Activated CD4-positive, alpha-beta T cell treated with anti-CD3 and anti-CD28 coated beads for 36 hours (primary cell): Measurements from ENCODE around the gene SPTBN4. TPM values are rescaled to one million over a fixed set of nuclear protein-coding genes. Genes with fewer than 3 reads are reported as not detected.
"Not testable (repeated sequence)": the region's sequence is repeated elsewhere in the genome, so short reads cannot be mapped to it uniquely, and the experiment has no call there.

Experiments
- ATAC-seq: fragments of 200-7000 bp; cut with Tn5 transposase; one replicate; pipeline ENCODE4 v1.10.0; 2021; ENCODE audit warnings: mild to moderate bottlenecking, moderate library complexity
- CTCF ChIA-PET: fragments of 350-600 bp; sonication (Branson Sonifier 250); formaldehyde crosslinking; loops from one replicate; lab custom pipeline; 2021; ENCODE audit warnings: antibody characterized with exemption; lab: Charles Lee
- POLR2A ChIA-PET: fragments of 350-600 bp; sonication (Branson Sonifier 250); formaldehyde crosslinking; loops from one replicate; lab custom pipeline; 2021; ENCODE audit warnings: antibody characterized with exemption, inconsistent platforms; lab: Charles Lee
- DNase-seq: peaks from one replicate; pipeline ENCODE4 v3.0.0-alpha.2; 2020
- H3K27ac Mint-ChIP-seq: one replicate; pipeline ENCODE4 v1.8.0; 2021; ENCODE audit warnings: mixed read lengths
- H3K27me3 Mint-ChIP-seq: one replicate; pipeline ENCODE4 v1.8.0; 2021; ENCODE audit warnings: mixed read lengths
- H3K36me3 Mint-ChIP-seq: one replicate; pipeline ENCODE4 v1.8.0; 2021; ENCODE audit warnings: low read depth, mixed read lengths
- H3K4me1 Mint-ChIP-seq: one replicate; pipeline ENCODE4 v1.8.0; 2021; ENCODE audit warnings: mixed read lengths
- H3K4me3 Mint-ChIP-seq: one replicate; pipeline ENCODE4 v1.8.0; 2021; ENCODE audit warnings: mild to moderate bottlenecking, moderate library complexity, mixed read lengths
- H3K9me3 Mint-ChIP-seq: one replicate; pipeline ENCODE4 v1.8.0; 2021; ENCODE audit warnings: low read depth, mixed read lengths
- intact Hi-C, 2 experiments: fragments of 100-400 bp; cut with DNase I in 1 of 2; cut with micrococcal nuclease in 1 of 2; formaldehyde crosslinking; loops; one replicate each; pipeline versions ENCODE4 v1.14.2 to v1.15.1; 2022 to 2024; cut with DNase I, micrococcal nuclease
- total RNA-seq, 2 experiments: library from RNA; stranded (reverse); gene quantifications; one replicate each; pipeline ENCODE4 v1.2.3, GENCODE V29; 2021

Gene SPTBN4
- total RNA-seq, 2 experiments from 2014 or later, result 2.4 to 2.5 TPM

GRCh38 chr19:40464059-40465024 is 2.5 kb upstream of the SPTBN4 start:
- peak overlapping the region; percentile 77 for H3K4me3 Mint-ChIP-seq
- peak; percentile 85 for DNase-seq
- H3K36me3 Mint-ChIP-seq, result peaks cover 4% of the 10 kb centered on the region
- intact Hi-C loops, result loop anchor here (1.0 to 10.0 kb wide), 13 partner anchors 20 to 334 kb away; partner anchors contain the start of genes SERTAD3 (in 2 of the 2), ACTMAP (in 1 of the 2), C19orf47 (in 1 of the 2) and COQ8B (in 1 of the 2)
- peak overlapping the region; percentile 83 for H3K27ac Mint-ChIP-seq
- no peak for ATAC-seq
- H3K9me3 Mint-ChIP-seq, result no peaks in the 10 kb centered on the region
- CTCF ChIA-PET, result interaction anchor here (0.7 to 3.2 kb wide), 30 partner anchors 10 to 843 kb away, joined by 3 to 21 read pairs (median 5); partner anchors contain the start of genes AKT2, SERTAD1 and SERTAD3
- POLR2A ChIA-PET, result interaction anchor here (0.6 to 0.9 kb wide), 3 partner anchors 21 to 36 kb away, joined by 3 to 6 read pairs (median 3); no protein-coding TSS in a partner anchor
- H3K4me1 Mint-ChIP-seq, result peaks cover 30% of the 10 kb centered on the region
- H3K27me3 Mint-ChIP-seq, result peaks cover 11% of the 10 kb centered on the region

- peaks cover 4% of the 10 kb centered on the region for H3K36me3 Mint-ChIP-seq
- ChIA-PET CTCF (interaction anchor here (0.7 to 3.2 kb wide), 24 partner anchors 10 to 235 kb away, joined by 3 to 21 read pairs (median 5); partner anchors contain the start of genes AKT2 and SERTAD3), POLR2A (interaction anchor here (0.5 to 1.2 kb wide), 5 partner anchors 22 to 179 kb away, joined by 3 to 7 read pairs (median 4); partner anchors contain the start of gene SERTAD1)
- H3K4me3 Mint-ChIP-seq, result peak overlapping the region; percentile 77
- intact Hi-C loops, result loop anchor here (1.0 to 10.0 kb wide), 13 partner anchors 21 to 333 kb away; partner anchors contain the start of genes SERTAD3 (in 2 of the 2), ACTMAP (in 1 of the 2), C19orf47 (in 1 of the 2) and COQ8B (in 1 of the 2)
- peak overlapping the region; percentile 83 for H3K27ac Mint-ChIP-seq
- no peak for ATAC-seq
- peak; percentile 72 for DNase-seq
- no peaks in the 10 kb centered on the region for H3K9me3 Mint-ChIP-seq
- H3K27me3 Mint-ChIP-seq, result peaks cover 11% of the 10 kb centered on the region
- H3K4me1 Mint-ChIP-seq, result peaks cover 30% of the 10 kb centered on the region
These were observed 1.7 kb upstream of the SPTBN4 start for GRCh38 chr19:40465025-40465556.

GRCh38 chr19:40465557-40466218 is 1.1 kb upstream of the SPTBN4 start, which contains the start of gene BLVRB:
BLVRB (minus strand) TSS chr19:40465745; CDS start chr19:40465688, 57 bp downstream.
- no peaks in the 10 kb centered on the region for H3K9me3 Mint-ChIP-seq
- intact Hi-C loops, result loop anchor here (1.0 to 10.0 kb wide), 17 partner anchors 21 to 797 kb away; partner anchors contain the start of genes C19orf47 (in 2 of the 2), PLD3 (in 2 of the 2), SERTAD1 (in 2 of the 2) and SERTAD3 (in 2 of the 2)
- H3K27me3 Mint-ChIP-seq, result peaks cover 11% of the 10 kb centered on the region
- peaks cover 30% of the 10 kb centered on the region for H3K4me1 Mint-ChIP-seq
- ChIA-PET CTCF (interaction anchor here (0.7 to 3.2 kb wide), 18 partner anchors 11 to 236 kb away, joined by 3 to 21 read pairs (median 5); partner anchors contain the start of gene SERTAD3), POLR2A (interaction anchor here (0.5 to 1.2 kb wide), 6 partner anchors 23 to 180 kb away, joined by 3 to 7 read pairs (median 4); partner anchors contain the start of genes C19orf47, PLD3 and SERTAD1)
- peak within 1 kb of the TSS; percentile 77 for H3K4me3 Mint-ChIP-seq
- H3K27ac Mint-ChIP-seq, result peak within 1 kb of the TSS; percentile 87
- ATAC-seq, result peak; percentile 84
- H3K36me3 Mint-ChIP-seq, result peaks cover 4% of the 10 kb centered on the region
- DNase-seq, result peak; percentile 100

GRCh38 chr19:40466219-40466984 is 399 bp upstream of the SPTBN4 start:
- intact Hi-C loops, result loop anchor here (1.0 to 10.0 kb wide), 8 partner anchors 41 to 796 kb away; partner anchors contain the start of genes AKT2 (in 1 of the 2), C19orf47 (in 1 of the 2), COQ8B (in 1 of the 2) and ITPKC (in 1 of the 2)
- POLR2A ChIA-PET, result interaction anchor here (0.9 to 1.2 kb wide), 4 partner anchors 23 to 118 kb away, joined by 3 to 7 read pairs (median 4); partner anchors contain the start of genes C19orf47, PLD3 and SERTAD1
- H3K4me3 Mint-ChIP-seq, result peak overlapping the region; percentile 77
- H3K9me3 Mint-ChIP-seq, result no peaks in the 10 kb centered on the region
- H3K27me3 Mint-ChIP-seq, result peaks cover 11% of the 10 kb centered on the region
- H3K36me3 Mint-ChIP-seq, result peaks cover 4% of the 10 kb centered on the region
- peak; percentile 89 for DNase-seq
- ATAC-seq, result peak; percentile 80
- H3K4me1 Mint-ChIP-seq, result peaks cover 30% of the 10 kb centered on the region
- CTCF ChIA-PET, result interaction anchor here (0.7 to 3.2 kb wide), 10 partner anchors 21 to 168 kb away, joined by 3 to 21 read pairs (median 8); partner anchors contain the start of gene SERTAD3
- H3K27ac Mint-ChIP-seq, result peak overlapping the region; percentile 87

GRCh38 chr19:40469011-40469410 is 2.2 kb downstream of the SPTBN4 start:
- DNase-seq, result no peak
- Mint-ChIP-seq H3K4me1 (peaks cover 24% of the 10 kb centered on the region), H3K36me3 (peaks cover 4% of the 10 kb centered on the region), H3K4me3 (no peak overlapping the region), H3K27me3 (peaks cover 11% of the 10 kb centered on the region), H3K9me3 (no peaks in the 10 kb centered on the region), H3K27ac (no peak overlapping the region)
- POLR2A ChIA-PET, result no interaction called here
- intact Hi-C loops, result loop anchor here (5.0 to 10.0 kb wide), 2 partner anchors 143 to 246 kb away; partner anchors contain the start of genes COQ8B (in 1 of the 2) and ITPKC (in 1 of the 2)
- ATAC-seq, result no peak
- CTCF ChIA-PET, result no interaction called here

- H3K4me3 Mint-ChIP-seq, result no peak overlapping the region
- H3K27me3 Mint-ChIP-seq, result peaks cover 11% of the 10 kb centered on the region
- intact Hi-C loops, result no loop called here
- H3K27ac Mint-ChIP-seq, result no peak overlapping the region
- ChIA-PET POLR2A (interaction anchor here (0.7 kb wide), 1 partner anchor 473 kb away, joined by 3 read pairs; no protein-coding TSS in a partner anchor), CTCF (interaction anchor here (0.6 to 1.3 kb wide), 4 partner anchors 17 to 455 kb away, joined by 3 to 4 read pairs (median 4); partner anchors contain the start of gene SERTAD1)
- ATAC-seq (no peak), DNase-seq (no peak)
- peaks cover 11% of the 10 kb centered on the region for H3K4me1 Mint-ChIP-seq
- H3K36me3 Mint-ChIP-seq, result peaks cover 4% of the 10 kb centered on the region
- no peaks in the 10 kb centered on the region for H3K9me3 Mint-ChIP-seq
These were observed 4.3 kb downstream of the SPTBN4 start for GRCh38 chr19:40471111-40471510.

- Mint-ChIP-seq H3K4me1 (peaks cover 5% of the 10 kb centered on the region), H3K27ac (no peak overlapping the region), H3K4me3 (no peak overlapping the region), H3K36me3 (no peaks in the 10 kb centered on the region), H3K9me3 (no peaks in the 10 kb centered on the region), H3K27me3 (peaks cover 5% of the 10 kb centered on the region)
- ChIA-PET CTCF (no interaction called here), POLR2A (no interaction called here)
- DNase-seq (no peak), ATAC-seq (no peak)
- intact Hi-C loops, result no loop called here
These were observed 5.7 kb downstream of the SPTBN4 start for GRCh38 chr19:40472516-40472915.

- intact Hi-C loops, result no loop called here
- Mint-ChIP-seq H3K36me3 (no peaks in the 10 kb centered on the region), H3K9me3 (no peaks in the 10 kb centered on the region), H3K4me3 (no peak overlapping the region), H3K4me1 (peaks cover 2% of the 10 kb centered on the region), H3K27ac (peak overlapping the region; percentile 42), H3K27me3 (no peaks in the 10 kb centered on the region)
- POLR2A ChIA-PET, result no interaction called here
- CTCF ChIA-PET, result interaction anchor here (0.7 to 2.1 kb wide), 4 partner anchors 11 to 169 kb away, joined by 3 to 5 read pairs (median 4); no protein-coding TSS in a partner anchor
- DNase-seq, result no peak
- no peak for ATAC-seq
These were observed 7.9 kb downstream of the SPTBN4 start for GRCh38 chr19:40474737-40475136.

- H3K27me3 Mint-ChIP-seq, H3K4me1 Mint-ChIP-seq, DNase-seq, intact Hi-C loops, POLR2A ChIA-PET, H3K9me3 Mint-ChIP-seq, H3K4me3 Mint-ChIP-seq, H3K27ac Mint-ChIP-seq, H3K36me3 Mint-ChIP-seq: not testable (repeated sequence)
- CTCF ChIA-PET, result interaction anchor here (0.6 kb wide), 1 partner anchor 11 kb away, joined by 3 read pairs; no protein-coding TSS in a partner anchor
- ATAC-seq, result peak; percentile 93
These were observed 9.3 kb downstream of the SPTBN4 start for GRCh38 chr19:40475878-40476644.
